ENCODE measurements around the gene MPO.
A peak's percentile ranks its signal among the peaks of the same experiment; 100 is the strongest.

Gene MPO

GRCh38 chr17:58319173-58320162 lies 38.7 kb upstream of the MPO start:
- no peak for DNase-seq

- no peak for DNase-seq
Measured at GRCh38 chr17:58318627-58319172, 38.0 kb upstream of the MPO start.

- no peak for DNase-seq
Measured at GRCh38 chr17:58318065-58318481, 37.3 kb upstream of the MPO start.

- DNase-seq, result peak; percentile 38
Measured at GRCh38 chr17:58317421-58318064, 36.8 kb upstream of the MPO start.

- no peak for DNase-seq
Measured at GRCh38 chr17:58316260-58316960, 35.7 kb upstream of the MPO start.

- DNase-seq, result no peak
Measured at GRCh38 chr17:58315750-58316149, 35.0 kb upstream of the MPO start.

- DNase-seq, result no peak
Measured at GRCh38 chr17:58315281-58315711, 34.6 kb upstream of the MPO start.

- DNase-seq, result no peak
Measured at GRCh38 chr17:58314706-58315015, 33.9 kb upstream of the MPO start.

GRCh38 chr17:58313815-58314705 lies 33.3 kb upstream of the MPO start:
- no peak for DNase-seq

GRCh38 chr17:58312829-58313228 lies 32.1 kb upstream of the MPO start:
- DNase-seq, result no peak

- DNase-seq, result no peak
Measured at GRCh38 chr17:58312021-58312630, 31.4 kb upstream of the MPO start.

GRCh38 chr17:58311429-58311894 lies 30.7 kb upstream of the MPO start:
- no peak for DNase-seq

- DNase-seq, result no peak
Measured at GRCh38 chr17:58310511-58311428, 30.0 kb upstream of the MPO start.

- DNase-seq, result no peak
Measured at GRCh38 chr17:58309918-58310259, 29.2 kb upstream of the MPO start.

- no peak for DNase-seq
Measured at GRCh38 chr17:58308985-58309917, 28.5 kb upstream of the MPO start.

- DNase-seq, result no peak
Measured at GRCh38 chr17:58308173-58308984, 27.6 kb upstream of the MPO start.

GRCh38 chr17:58307468-58308172 lies 26.9 kb upstream of the MPO start:
- no peak for DNase-seq
